Thoracic aorta (tissue), 2 donors: ENCODE results near the gene DMD. TPM values are rescaled to one million over a fixed set of nuclear protein-coding genes. Genes with fewer than 3 reads are reported as not detected.

Experiments
- ATAC-seq: fragments of 150-250 bp; one replicate; pipeline ENCODE4 v1.8.0; 2017; ENCODE audit warnings: low read depth; ENCODE audit not compliant: insufficient number of reproducible peaks, low FRiP score
- DNase-seq: peaks from one replicate; pipeline ENCODE4 v3.0.0-alpha.2; 2020; ENCODE audit warnings: low spot score
- H3K27ac ChIP-seq, 2 donors: fragments of 200-600 bp; sonication (generic); 1 replicate in 1 of 2; 2 replicates in 1 of 2; pipeline ENCODE4 v1.5.1; 2016; ENCODE audit warnings: mild to moderate bottlenecking in 2 of 2, moderate library complexity in 2 of 2
- H3K27me3 ChIP-seq: fragments of 200-600 bp; sonication (generic); replicated peaks from 2 replicates; pipeline ENCODE4 v1.6.0; 2016; ENCODE audit warnings: mild to moderate bottlenecking; ENCODE audit not compliant: insufficient read depth
- H3K36me3 ChIP-seq: fragments of 200-600 bp; sonication (generic); one replicate; pipeline ENCODE4 v1.5.1; 2016
- H3K4me1 ChIP-seq, 2 donors: fragments of 200-600 bp; sonication (generic); 1 replicate in 1 of 2; 2 replicates in 1 of 2; pipeline versions ENCODE4 v1.5.1 to v1.6.0; 2016; ENCODE audit warnings: low read depth in 2 of 2, mild to moderate bottlenecking in 1 of 2; ENCODE audit not compliant: control insufficient read depth in 1 of 2
- H3K4me3 ChIP-seq: fragments of 200-600 bp; sonication (generic); 2 replicates; pipeline ENCODE4 v1.5.1; 2016; ENCODE audit warnings: mild to moderate bottlenecking
- H3K9me3 ChIP-seq: fragments of 200-600 bp; sonication (generic); 2 replicates; pipeline ENCODE4 v1.5.1; 2016
- total RNA-seq, 2 donors: library from RNA; depleted of rRNA; stranded (reverse); fragments of >200 nt; gene quantifications; one replicate each; pipeline versions ENCODE4 v1.1.0 to v1.2.3, GENCODE V29; 2016
- TF ChIP-seq, protein P1 (sequence below): fragments of 200-600 bp; sonication (generic); IDR thresholded peaks from one replicate; pipeline ENCODE4 v1.5.1; 2019; ENCODE audit warnings: antibody characterized with exemption

Gene DMD
- total RNA-seq, 2 donors from 2014 or later = 224 to 233 TPM

DNA sequence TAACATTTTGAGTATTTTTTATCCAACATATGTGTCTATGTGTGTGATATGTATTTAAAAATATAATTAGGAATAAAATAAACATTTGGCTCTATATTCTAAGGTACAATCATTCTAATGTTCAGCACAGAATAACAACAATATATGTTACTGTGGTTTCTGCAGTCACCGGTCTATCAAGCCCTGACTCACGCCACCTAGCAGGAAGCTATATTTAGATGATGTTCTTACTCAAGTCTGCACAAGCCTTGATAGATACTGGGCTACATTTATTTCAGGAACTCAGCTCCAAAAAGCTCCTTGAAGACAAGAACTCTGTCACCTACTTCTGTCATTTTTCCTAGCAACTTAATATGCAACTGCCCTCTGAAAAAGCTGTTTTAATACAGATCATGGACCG, 1987.5 kb downstream of the DMD start:
- DNase-seq (no peak), ATAC-seq (no peak)
- H3K27ac ChIP-seq = no peak overlapping the region
- H3K9me3 ChIP-seq = no peaks in the 10 kb centered on the region
- no peaks in the 10 kb centered on the region for H3K36me3 ChIP-seq
- no peaks in the 10 kb centered on the region for H3K27me3 ChIP-seq
- no peak overlapping the region for H3K4me3 ChIP-seq
- TF ChIP-seq, protein P1, sequence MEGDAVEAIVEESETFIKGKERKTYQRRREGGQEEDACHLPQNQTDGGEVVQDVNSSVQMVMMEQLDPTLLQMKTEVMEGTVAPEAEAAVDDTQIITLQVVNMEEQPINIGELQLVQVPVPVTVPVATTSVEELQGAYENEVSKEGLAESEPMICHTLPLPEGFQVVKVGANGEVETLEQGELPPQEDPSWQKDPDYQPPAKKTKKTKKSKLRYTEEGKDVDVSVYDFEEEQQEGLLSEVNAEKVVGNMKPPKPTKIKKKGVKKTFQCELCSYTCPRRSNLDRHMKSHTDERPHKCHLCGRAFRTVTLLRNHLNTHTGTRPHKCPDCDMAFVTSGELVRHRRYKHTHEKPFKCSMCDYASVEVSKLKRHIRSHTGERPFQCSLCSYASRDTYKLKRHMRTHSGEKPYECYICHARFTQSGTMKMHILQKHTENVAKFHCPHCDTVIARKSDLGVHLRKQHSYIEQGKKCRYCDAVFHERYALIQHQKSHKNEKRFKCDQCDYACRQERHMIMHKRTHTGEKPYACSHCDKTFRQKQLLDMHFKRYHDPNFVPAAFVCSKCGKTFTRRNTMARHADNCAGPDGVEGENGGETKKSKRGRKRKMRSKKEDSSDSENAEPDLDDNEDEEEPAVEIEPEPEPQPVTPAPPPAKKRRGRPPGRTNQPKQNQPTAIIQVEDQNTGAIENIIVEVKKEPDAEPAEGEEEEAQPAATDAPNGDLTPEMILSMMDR = no peak
- peaks cover 5 to 12% of the 10 kb centered on the region in 2 donors for H3K4me1 ChIP-seq

DNA sequence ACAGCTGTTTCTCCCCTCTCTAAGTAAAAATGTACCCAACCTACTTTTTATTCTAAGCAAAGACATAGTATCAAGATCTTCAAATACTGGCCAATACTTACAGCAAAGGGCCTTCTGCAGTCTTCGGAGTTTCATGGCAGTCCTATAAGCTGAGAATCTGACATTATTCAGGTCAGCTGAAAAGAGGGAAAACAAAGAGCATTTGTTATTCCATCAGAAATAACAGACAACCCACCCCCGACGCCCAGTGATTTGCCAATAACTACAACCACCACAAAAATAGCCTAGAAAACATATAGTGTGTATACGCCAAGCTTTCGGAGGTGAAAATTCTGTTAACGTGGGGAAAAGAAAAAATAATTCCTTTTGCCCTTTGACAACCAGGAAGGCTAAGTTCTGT, 1988.4 kb downstream of the DMD start:
- TF ChIP-seq, protein P1 = no peak
- no peak for ATAC-seq
- peaks cover 5 to 12% of the 10 kb centered on the region in 2 donors for H3K4me1 ChIP-seq
- H3K27ac ChIP-seq = no peak overlapping the region
- H3K4me3 ChIP-seq = no peak overlapping the region
- no peak for DNase-seq
- no peaks in the 10 kb centered on the region for H3K36me3 ChIP-seq
- H3K27me3 ChIP-seq = no peaks in the 10 kb centered on the region
- H3K9me3 ChIP-seq = no peaks in the 10 kb centered on the region

DNA sequence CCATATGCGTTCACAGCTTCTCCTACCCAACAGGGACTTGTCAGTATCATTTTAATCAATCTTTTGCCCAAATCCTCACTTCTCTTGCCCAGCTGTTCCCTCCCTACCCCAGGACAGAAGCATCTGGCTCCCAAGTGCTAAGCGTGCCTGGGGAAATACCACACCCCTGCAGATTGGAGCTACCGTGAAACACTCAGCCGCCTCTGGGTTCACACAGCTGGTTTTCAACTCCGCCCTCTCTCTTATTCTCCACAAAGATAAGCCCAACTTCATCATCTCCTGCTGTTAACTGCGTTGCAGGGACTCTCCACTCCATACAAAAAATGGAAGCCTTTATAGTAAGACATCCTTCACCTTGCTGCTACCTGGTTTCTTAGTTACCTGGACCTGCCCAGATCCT, 1992.2 kb downstream of the DMD start:
- no peaks in the 10 kb centered on the region for H3K36me3 ChIP-seq
- H3K9me3 ChIP-seq = no peaks in the 10 kb centered on the region
- DNase-seq = no peak

DNA sequence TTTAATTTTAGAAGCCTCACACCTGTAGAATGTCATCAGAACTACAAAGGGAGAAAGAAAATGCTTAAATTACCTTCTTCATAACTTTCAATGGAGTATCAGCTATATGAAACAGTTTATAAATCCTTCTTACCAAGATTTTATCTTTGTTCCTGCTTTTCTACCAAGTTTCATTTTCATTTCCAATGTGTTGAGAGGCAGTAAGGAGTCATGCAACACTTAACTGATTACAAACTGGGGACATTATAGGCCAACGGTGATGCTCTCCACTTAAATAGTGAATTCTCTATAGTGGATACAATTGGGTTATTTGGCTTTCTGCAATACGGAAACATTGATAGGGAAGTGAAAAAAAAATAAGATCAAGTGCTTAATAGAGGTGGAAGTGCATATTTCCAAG, 1994.3 kb downstream of the DMD start:
- H3K36me3 ChIP-seq = no peaks in the 10 kb centered on the region
- DNase-seq (no peak), ATAC-seq (no peak)
- H3K27me3 ChIP-seq = no peaks in the 10 kb centered on the region
- TF ChIP-seq, protein P1 = no peak
- H3K9me3 ChIP-seq = no peaks in the 10 kb centered on the region
- H3K4me3 ChIP-seq = no peak overlapping the region
- no peak overlapping the region for H3K27ac ChIP-seq
- H3K4me1 ChIP-seq = peaks cover 3 to 5% of the 10 kb centered on the region in 2 donors

More for the DNA sequence above, 1992.2 kb downstream of the DMD start:
- TF ChIP-seq, protein P1 = no peak
- Histone ChIP-seq H3K27me3 (no peaks in the 10 kb centered on the region), H3K4me1 (peaks cover 5 to 12% of the 10 kb centered on the region in 2 donors), H3K27ac (no peak overlapping the region), H3K4me3 (no peak overlapping the region)
- ATAC-seq = no peak

DNA sequence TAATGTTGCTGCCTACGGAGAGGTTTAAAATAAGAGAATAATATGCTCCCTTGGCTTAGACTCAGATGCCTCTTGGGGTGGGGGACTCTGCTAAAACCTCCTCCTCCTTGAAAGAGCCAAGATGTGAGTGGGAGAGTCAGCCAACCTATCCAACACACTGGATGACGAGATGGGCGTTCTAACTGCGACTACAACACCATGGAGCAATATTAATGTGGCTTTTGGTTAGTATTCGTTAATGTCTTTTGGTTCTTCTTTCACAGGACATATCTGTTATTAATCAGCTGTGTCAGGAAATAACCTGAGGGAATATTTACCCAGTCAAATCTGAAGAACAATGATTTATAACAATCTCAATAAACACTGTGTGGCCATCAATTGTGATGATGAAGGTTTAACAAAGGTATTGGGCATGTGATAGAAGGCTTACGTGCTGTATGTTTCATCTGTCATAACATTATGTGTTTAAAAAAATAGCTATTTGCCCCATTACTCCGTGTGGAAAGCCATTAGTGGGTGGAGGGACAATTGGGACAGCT, 1996.0 kb downstream of the DMD start:
- no peaks in the 10 kb centered on the region for H3K36me3 ChIP-seq
- TF ChIP-seq, protein P1 = no peak
- H3K4me3 ChIP-seq = no peak overlapping the region
- no peak overlapping the region for H3K27ac ChIP-seq
- H3K9me3 ChIP-seq = no peaks in the 10 kb centered on the region
- ATAC-seq = no peak
- no peaks in the 10 kb centered on the region for H3K4me1 ChIP-seq
- H3K27me3 ChIP-seq = no peaks in the 10 kb centered on the region
- no peak for DNase-seq
